Measurements from ENCODE around the gene FMN1. TPM values are rescaled to one million over a fixed set of nuclear protein-coding genes. Genes with fewer than 3 reads are reported as not detected.

Gene FMN1
- total and polyA plus RNA-seq, 2 of the 8 experiments (the other 6 are each of a cell fraction or from before 2014, with no cell fraction given): 0.27 to 3.7 TPM

DNA sequence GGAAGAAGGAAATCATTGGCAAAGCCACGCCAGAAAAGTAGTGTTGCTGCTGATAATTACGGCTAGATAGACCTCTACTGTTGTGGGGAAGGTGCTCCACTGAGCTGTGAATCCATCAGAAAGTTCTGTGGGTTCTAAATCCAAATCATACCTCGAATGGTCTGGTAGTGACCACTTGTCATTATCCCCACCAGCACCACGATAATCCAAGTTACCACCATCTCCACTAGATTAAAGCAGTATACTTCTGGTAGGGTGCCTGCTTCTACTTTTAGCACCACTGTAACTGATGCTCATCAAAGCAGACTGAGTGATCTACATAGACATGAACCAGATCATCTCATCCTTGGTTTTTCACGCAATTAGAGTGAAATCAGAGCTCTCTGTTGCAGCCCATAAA lies 185.5 kb downstream of the FMN1 start:
- no peak overlapping the region for H2BK20ac ChIP-seq (ENCODE audit: low read length)
- H2AFZ ChIP-seq (ENCODE audit: low read length): no peak overlapping the region
- no peaks in the 10 kb centered on the region for H3K79me1 ChIP-seq (ENCODE audit: low read depth, low read length)
- H2BK5ac ChIP-seq (ENCODE audit: low read depth, low read length): no peak overlapping the region
- no peaks in the 10 kb centered on the region for H3K79me2 ChIP-seq (ENCODE audit: control insufficient read depth in 1 of 2, insufficient read depth in 2 of 2, low read length in 2 of 2)
- H4K5ac ChIP-seq (ENCODE audit: insufficient read length, low read depth, low read length): no peak overlapping the region
- H2BK15ac ChIP-seq (ENCODE audit: low read length): no peak overlapping the region
- H4K8ac ChIP-seq (ENCODE audit: extremely low read depth, insufficient read depth, low read length): no peak overlapping the region
- H3K14ac ChIP-seq (ENCODE audit: insufficient read length): no peak overlapping the region
- no peak overlapping the region for H3K4me3 ChIP-seq (ENCODE audit: extremely low read depth in 1 of 4, insufficient read depth in 2 of 4, low read depth in 3 of 4, low read length in 4 of 4)
- no peak overlapping the region for H2AK5ac ChIP-seq (ENCODE audit: low read depth, low read length)
- no peak overlapping the region for H4K91ac ChIP-seq (replicated peaks; ENCODE audit: insufficient read length, low read length)
- peaks cover 0 to 2% (median 0%) of the 10 kb centered on the region in 4 experiments; a peak in 1 of 7 replicates for H3K27me3 ChIP-seq (replicated peaks in 1 of 4; ENCODE audit: control insufficient read depth in 3 of 4, extremely low read depth in 1 of 4, insufficient read depth in 3 of 4, low read length in 3 of 4)
- H2BK12ac ChIP-seq (ENCODE audit: low read depth, low read length): no peak overlapping the region
- no peak overlapping the region for H3K9ac ChIP-seq (replicated peaks in 1 of 4; ENCODE audit: extremely low read depth in 1 of 4, low read depth in 3 of 4, low read length in 3 of 4)
- H3K36me3 ChIP-seq (ENCODE audit: control insufficient read depth in 2 of 4, insufficient read depth in 4 of 4, low read length in 3 of 4): no peaks in the 10 kb centered on the region
- TF ChIP-seq SP1 (IDR thresholded peaks at IDR 0.05; ENCODE audit: low read depth, low read length) (no peak), RNF2 (IDR thresholded peaks at IDR 0.05; ENCODE audit: borderline replicate concordance, low read depth, low read length, missing control alignments, poor library complexity, severe bottlenecking) (no peak)
- H2BK120ac ChIP-seq (replicated peaks; ENCODE audit: low read depth, low read length): no peak overlapping the region
- H3K56ac ChIP-seq (replicated peaks; ENCODE audit: insufficient read length, low read depth, low read length): no peak overlapping the region
- POLR2A ChIA-PET (ENCODE audit: partially characterized antibody): no interaction called here
- H3K4me2 ChIP-seq (ENCODE audit: insufficient read depth in 1 of 2, low read depth in 2 of 2, low read length in 2 of 2): no peak overlapping the region
- CTCF ChIA-PET (ENCODE audit: partially characterized antibody): interaction anchor here (0.6 to 1.5 kb wide), 3 partner anchors 73 to 931 kb away, joined by 3 to 4 read pairs (median 3); no protein-coding TSS in a partner anchor
- H3K4me1 ChIP-seq (replicated peaks in 1 of 4; ENCODE audit: control insufficient read depth in 3 of 4, insufficient read depth in 4 of 4, low read length in 3 of 4): peaks cover 0 to 5% (median 1%) of the 10 kb centered on the region in 4 experiments; a peak in 2 of 7 replicates
- FAIRE-seq (no peak), DNase-seq (ENCODE audit: low read depth in 1 of 2, low spot score in 2 of 2) (no peak)
- H3K27ac ChIP-seq (ENCODE audit: low read depth, low read length): no peak overlapping the region
- 83% methylated on average over 5 of the region's 5 CpGs; no CpG with 5 or more reads in 1 of the 2 experiments for WGBS, 2 experiments (ENCODE audit: extremely low coverage in 1 of 2, insufficient coverage in 1 of 2, insufficient read length in 1 of 2, insufficient replicate concordance in 2 of 2, low coverage in 1 of 2, low lambda C conversion rate in 2 of 2, missing lambda C conversion rate in 1 of 2)
- H3K4ac ChIP-seq (replicated peaks; ENCODE audit: insufficient read length, low read depth, low read length): no peak overlapping the region
- H3K9me3 ChIP-seq (ENCODE audit: insufficient read depth in 2 of 2, low read depth in 1 of 2, low read length in 1 of 2): no peaks in the 10 kb centered on the region
- no peak overlapping the region for H3K18ac ChIP-seq (ENCODE audit: extremely low read depth, low read length)
- no peak overlapping the region for H3K23ac ChIP-seq (ENCODE audit: insufficient read length)
- H4K20me1 ChIP-seq (replicated peaks in 1 of 2; ENCODE audit: control insufficient read depth in 1 of 2, insufficient read depth in 2 of 2, low read length in 2 of 2): no peaks in the 10 kb centered on the region
- no peaks in the 10 kb centered on the region for H3K23me2 ChIP-seq (ENCODE audit: low read depth, low read length)
